PC-9 (cell line): Measurements from ENCODE around the gene ATE1. TPM values are rescaled to one million over a fixed set of nuclear protein-coding genes. Genes with fewer than 3 reads are reported as not detected.

Experiments used
- BruUV-seq: library from RNA; stranded (reverse); fragments of 400-500 nt; replicated peaks from 2 replicates; lab custom pipeline; 2021; lab: Mats Ljungman, UMichigan
- CTCF ChIA-PET: fragments of 300-600 bp; sonication (Branson Sonifier 250); formaldehyde crosslinking; loops from one replicate; lab custom pipeline; 2022; ENCODE audit warnings: antibody characterized with exemption; lab: Charles Lee
- POLR2A ChIA-PET: fragments of 300-600 bp; sonication (Branson Sonifier 250); formaldehyde crosslinking; loops from one replicate; lab custom pipeline; 2022; ENCODE audit warnings: antibody characterized with exemption; ENCODE audit not compliant: unreplicated experiment; lab: Charles Lee
- DNase-seq, 2 experiments: peaks; one replicate each; pipeline versions ENCODE4 v3.0.0 to v3.0.0-alpha.2; 2015 to 2022; ENCODE audit warnings: mixed read lengths in 1 of 2
- H2AFZ ChIP-seq: fragments of 200-600 bp; sonication (generic); 2 replicates; pipeline ENCODE4 v1.8.1; 2017; ENCODE audit warnings: antibody characterized with exemption
- H3F3A ChIP-seq: fragments of 200-600 bp; sonication (generic); 2 replicates; pipeline ENCODE4 v1.8.1; 2017; ENCODE audit warnings: antibody characterized with exemption, mild to moderate bottlenecking, low read depth; ENCODE audit not compliant: insufficient read depth
- H3K27ac ChIP-seq: fragments of 200-600 bp; sonication (generic); 2 replicates; pipeline ENCODE4 v1.6.1; 2016; ENCODE audit warnings: mixed run types
- H3K27me3 ChIP-seq: fragments of 200-600 bp; sonication (generic); 2 replicates; pipeline ENCODE4 v1.6.1; 2016; ENCODE audit warnings: low read depth, mixed run types; ENCODE audit not compliant: insufficient read depth
- H3K36me3 ChIP-seq: fragments of 200-600 bp; sonication (generic); 2 replicates; pipeline ENCODE4 v1.6.1; 2016; ENCODE audit warnings: low read depth, mixed run types
- H3K4me1 ChIP-seq: fragments of 200-600 bp; sonication (generic); replicated peaks from 2 replicates; pipeline ENCODE4 v1.6.1; 2016; ENCODE audit warnings: mixed run types; ENCODE audit not compliant: insufficient read depth
- H3K4me2 ChIP-seq: fragments of 200-600 bp; sonication (generic); 2 replicates; pipeline ENCODE4 v1.6.1; 2017; ENCODE audit warnings: mixed run types
- H3K4me3 ChIP-seq: fragments of 200-600 bp; sonication (generic); 2 replicates; pipeline ENCODE4 v1.6.1; 2016; ENCODE audit warnings: mixed run types
- H3K79me2 ChIP-seq: fragments of 200-600 bp; sonication (generic); 2 replicates; pipeline ENCODE4 v1.6.1; 2017; ENCODE audit warnings: low read depth, mixed run types
- H3K9me2 ChIP-seq: fragments of 200-600 bp; sonication (generic); 2 replicates; pipeline ENCODE4 v1.8.1; 2017; ENCODE audit warnings: mild to moderate bottlenecking; ENCODE audit not compliant: insufficient read depth
- H3K9me3 ChIP-seq: fragments of 200-600 bp; sonication (generic); 2 replicates; pipeline ENCODE4 v1.8.1; 2016; ENCODE audit warnings: low read depth; ENCODE audit not compliant: insufficient read depth
- H4K20me1 ChIP-seq: fragments of 200-600 bp; sonication (generic); 2 replicates; pipeline ENCODE4 v1.8.1; 2017; ENCODE audit not compliant: insufficient read depth
- EZH2 ChIP-seq: fragments of 200-600 bp; sonication (generic); IDR thresholded peaks from 2 replicates; pipeline ENCODE4 v1.8.0; 2017; ENCODE audit warnings: antibody characterized with exemption, low read depth
- intact Hi-C: fragments of 100-400 bp; cut with micrococcal nuclease; formaldehyde crosslinking; loops from one replicate; pipeline ENCODE4 v1.10.0; 2022; ENCODE audit not compliant: unreplicated experiment
- total RNA-seq: library from RNA; stranded (reverse); gene quantifications from 2 replicates; pipeline ENCODE4 v1.2.3, GENCODE V29; 2021
- TF ChIP-seq, protein P1 (sequence below): fragments of 200-600 bp; sonication (generic); conservative IDR thresholded peaks from 2 replicates; pipeline ENCODE4 v1.6.1; 2017; ENCODE audit warnings: mixed run types, antibody characterized with exemption, mild to moderate bottlenecking, moderate library complexity

Gene ATE1
- total RNA-seq, 1 experiment from 2014 or later, result 14.8 TPM

DNA sequence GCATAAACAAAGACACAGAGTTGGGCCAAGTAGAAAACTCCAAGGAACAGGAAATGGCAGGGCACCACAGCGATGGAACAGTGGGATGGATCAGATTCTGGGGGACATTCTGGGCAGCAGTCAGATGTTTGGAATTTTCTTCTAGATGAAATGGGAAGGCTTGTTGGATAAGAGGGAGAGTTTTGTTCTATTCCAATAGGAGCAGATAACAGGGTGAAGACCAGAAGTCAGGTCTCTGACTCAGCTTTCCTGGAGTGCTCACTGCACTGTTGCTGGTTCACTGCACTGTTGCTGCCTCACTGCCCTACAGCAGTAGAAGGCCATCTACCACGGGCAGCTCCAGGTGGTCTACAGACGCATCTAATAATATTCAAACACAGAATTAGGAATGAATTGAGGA is 135.6 kb downstream of the ATE1 start:
- ChIA-PET CTCF (no interaction called here), POLR2A (no interaction called here)
- Histone ChIP-seq H3F3A (peaks cover 9% of the 10 kb centered on the region), H3K79me2 (no peaks in the 10 kb centered on the region), H3K9me2 (no peaks in the 10 kb centered on the region), H3K27me3 (no peaks in the 10 kb centered on the region), H4K20me1 (no peaks in the 10 kb centered on the region), H3K4me3 (no peak overlapping the region), H3K9me3 (no peaks in the 10 kb centered on the region), H3K27ac (no peak overlapping the region), H3K36me3 (no peaks in the 10 kb centered on the region), H3K4me1 (peaks cover 17% of the 10 kb centered on the region), H3K4me2 (no peak overlapping the region), H2AFZ (no peak overlapping the region)
- no TSS peak for BruUV-seq
- TF ChIP-seq EZH2, result no peak
- TF ChIP-seq, protein P1, sequence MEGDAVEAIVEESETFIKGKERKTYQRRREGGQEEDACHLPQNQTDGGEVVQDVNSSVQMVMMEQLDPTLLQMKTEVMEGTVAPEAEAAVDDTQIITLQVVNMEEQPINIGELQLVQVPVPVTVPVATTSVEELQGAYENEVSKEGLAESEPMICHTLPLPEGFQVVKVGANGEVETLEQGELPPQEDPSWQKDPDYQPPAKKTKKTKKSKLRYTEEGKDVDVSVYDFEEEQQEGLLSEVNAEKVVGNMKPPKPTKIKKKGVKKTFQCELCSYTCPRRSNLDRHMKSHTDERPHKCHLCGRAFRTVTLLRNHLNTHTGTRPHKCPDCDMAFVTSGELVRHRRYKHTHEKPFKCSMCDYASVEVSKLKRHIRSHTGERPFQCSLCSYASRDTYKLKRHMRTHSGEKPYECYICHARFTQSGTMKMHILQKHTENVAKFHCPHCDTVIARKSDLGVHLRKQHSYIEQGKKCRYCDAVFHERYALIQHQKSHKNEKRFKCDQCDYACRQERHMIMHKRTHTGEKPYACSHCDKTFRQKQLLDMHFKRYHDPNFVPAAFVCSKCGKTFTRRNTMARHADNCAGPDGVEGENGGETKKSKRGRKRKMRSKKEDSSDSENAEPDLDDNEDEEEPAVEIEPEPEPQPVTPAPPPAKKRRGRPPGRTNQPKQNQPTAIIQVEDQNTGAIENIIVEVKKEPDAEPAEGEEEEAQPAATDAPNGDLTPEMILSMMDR, result no peak
- no peak for DNase-seq
- intact Hi-C loops, result no loop called here

DNA sequence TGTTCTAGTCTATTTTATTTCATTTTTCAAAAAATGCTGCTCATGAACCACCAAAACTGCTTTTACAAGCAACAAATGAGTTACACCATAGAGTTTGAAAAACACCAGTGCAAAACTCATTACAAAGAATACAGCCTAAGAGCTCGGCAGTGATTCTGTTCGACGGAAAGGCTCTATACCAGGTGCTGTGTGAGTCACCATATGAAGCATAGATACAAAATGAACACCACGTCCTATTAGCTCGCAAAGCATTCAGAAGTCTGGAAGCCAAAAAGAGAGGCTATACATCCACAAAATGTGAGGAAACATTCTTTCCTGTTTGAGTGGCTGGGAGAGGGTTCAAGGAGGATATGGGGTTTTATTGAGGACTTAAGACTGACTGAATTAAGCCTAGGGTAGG is 136.1 kb downstream of the ATE1 start:
- POLR2A ChIA-PET, result no interaction called here
- BruUV-seq, result no TSS peak
- intact Hi-C loops, result no loop called here

DNA sequence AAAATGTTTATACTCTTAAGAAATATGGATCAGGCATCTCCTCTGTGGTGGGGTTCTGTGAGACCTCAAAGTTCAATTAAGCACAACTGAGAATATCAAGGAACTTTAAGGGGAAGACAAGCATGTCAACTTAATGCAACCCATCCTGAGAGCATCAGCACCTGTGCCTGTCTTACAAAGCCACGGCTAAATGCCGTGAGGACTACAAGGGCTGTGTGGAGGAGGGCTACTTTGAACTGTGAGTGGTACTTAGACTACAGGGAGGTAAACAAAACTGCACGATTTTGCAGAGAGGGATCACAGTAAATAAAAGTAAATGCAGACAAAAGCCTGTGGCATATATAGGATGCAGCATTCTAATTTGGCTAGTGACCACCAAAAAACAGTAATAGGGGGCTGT is 139.1 kb downstream of the ATE1 start:
- Histone ChIP-seq H3K4me3 (no peak overlapping the region), H3K79me2 (no peaks in the 10 kb centered on the region), H3F3A (peaks cover 9% of the 10 kb centered on the region), H3K36me3 (no peaks in the 10 kb centered on the region), H3K4me2 (peak overlapping the region; percentile 27; the same call in 1 of the 2 replicates), H3K27ac (peak overlapping the region; percentile 41; the same call in 1 of the 2 replicates), H3K4me1 (peaks cover 17% of the 10 kb centered on the region), H4K20me1 (no peaks in the 10 kb centered on the region), H2AFZ (no peak overlapping the region), H3K27me3 (no peaks in the 10 kb centered on the region), H3K9me2 (no peaks in the 10 kb centered on the region), H3K9me3 (no peaks in the 10 kb centered on the region)
- CTCF ChIA-PET, result no interaction called here
- TF ChIP-seq EZH2, result no peak
- intact Hi-C loops, result no loop called here
- POLR2A ChIA-PET, result no interaction called here
- BruUV-seq, result no TSS peak
- no peak for DNase-seq

More for the DNA sequence above, 136.1 kb downstream of the ATE1 start:
- Histone ChIP-seq H3K4me1 (peaks cover 17% of the 10 kb centered on the region), H3F3A (peaks cover 9% of the 10 kb centered on the region), H3K27me3 (no peaks in the 10 kb centered on the region), H3K9me2 (no peaks in the 10 kb centered on the region), H3K4me2 (no peak overlapping the region), H3K9me3 (no peaks in the 10 kb centered on the region), H3K4me3 (no peak overlapping the region), H4K20me1 (no peaks in the 10 kb centered on the region), H3K79me2 (no peaks in the 10 kb centered on the region), H2AFZ (no peak overlapping the region), H3K36me3 (no peaks in the 10 kb centered on the region), H3K27ac (no peak overlapping the region)
- CTCF ChIA-PET, result no interaction called here
- no peak for TF ChIP-seq EZH2
- TF ChIP-seq, protein P1, result no peak
- no peak for DNase-seq

DNA sequence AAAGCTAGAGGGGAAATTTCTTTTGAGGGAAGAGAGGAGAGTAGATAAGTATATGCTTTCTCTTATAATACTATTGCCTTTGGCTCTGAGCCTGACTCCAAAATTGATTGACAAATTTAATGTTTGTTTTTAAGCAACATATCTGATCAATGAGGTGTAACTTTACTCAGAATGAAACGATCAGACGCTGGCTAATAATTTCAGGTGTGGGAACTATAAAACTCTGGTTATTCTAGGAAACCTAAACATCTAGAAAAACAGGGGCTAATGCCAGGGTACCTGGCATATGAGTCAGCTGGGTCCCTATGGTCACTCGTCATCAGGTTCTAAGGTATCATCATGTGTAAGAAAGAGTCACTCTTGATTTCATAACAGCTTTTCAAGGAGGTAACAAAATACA is 139.7 kb downstream of the ATE1 start:
- TF ChIP-seq, protein P1, result no peak
- TF ChIP-seq EZH2, result no peak
- Histone ChIP-seq H2AFZ (no peak overlapping the region), H4K20me1 (no peaks in the 10 kb centered on the region), H3K4me1 (peaks cover 17% of the 10 kb centered on the region), H3K9me2 (no peaks in the 10 kb centered on the region), H3K4me2 (peak overlapping the region; percentile 27; the same call in 1 of the 2 replicates), H3K9me3 (no peaks in the 10 kb centered on the region), H3F3A (peaks cover 9% of the 10 kb centered on the region), H3K27ac (peak overlapping the region; percentile 41; the same call in 1 of the 2 replicates), H3K27me3 (no peaks in the 10 kb centered on the region), H3K36me3 (no peaks in the 10 kb centered on the region), H3K79me2 (no peaks in the 10 kb centered on the region), H3K4me3 (no peak overlapping the region)
- no TSS peak for BruUV-seq
- ChIA-PET CTCF (no interaction called here), POLR2A (no interaction called here)
- DNase-seq, result peak in 1 of 2 experiments; percentile 84
- intact Hi-C loops, result no loop called here
